ENCODE data around the gene INPP5A.

The INPP5A gene

GRCh38 chr10:132687893-132688579 lies 150.4 kb downstream of the INPP5A start:
- no peak overlapping the region for H3K4me3 ChIP-seq (ENCODE audit: insufficient read length, low read depth)
- H3K36me3 ChIP-seq (ENCODE audit: insufficient read depth, insufficient read length, low read length), result peaks cover 8% of the 10 kb centered on the region
- peaks cover 22% of the 10 kb centered on the region for H3K4me1 ChIP-seq (ENCODE audit: insufficient read depth, insufficient read length)
- H3K9ac ChIP-seq (ENCODE audit: insufficient read length, low read depth), result no peak overlapping the region
- TF ChIP-seq YY1 (IDR thresholded peaks at IDR 0.05; ENCODE audit: insufficient read depth, insufficient read length) (no peak), ZNF274 (IDR thresholded peaks at IDR 0.05; ENCODE audit: low read depth, low read length) (no peak), SUZ12 (IDR thresholded peaks at IDR 0.05; ENCODE audit: extremely low read depth, insufficient read depth, insufficient read length) (no peak)
- peak; percentile 3 for DNase-seq (ENCODE audit: low read depth, low spot score)
- no peaks in the 10 kb centered on the region for H3K27me3 ChIP-seq (ENCODE audit: insufficient read depth, insufficient read length)
- no peaks in the 10 kb centered on the region for H3K9me3 ChIP-seq (ENCODE audit: insufficient read depth, low read length)

GRCh38 chr10:132688580-132689420 lies 151.2 kb downstream of the INPP5A start:
- H3K27me3 ChIP-seq (ENCODE audit: insufficient read depth, insufficient read length), result no peaks in the 10 kb centered on the region
- H3K4me3 ChIP-seq (ENCODE audit: insufficient read length, low read depth), result no peak overlapping the region
- peaks cover 22% of the 10 kb centered on the region for H3K4me1 ChIP-seq (ENCODE audit: insufficient read depth, insufficient read length)
- H3K9me3 ChIP-seq (ENCODE audit: insufficient read depth, low read length), result no peaks in the 10 kb centered on the region
- H3K9ac ChIP-seq (ENCODE audit: insufficient read length, low read depth), result no peak overlapping the region
- H3K36me3 ChIP-seq (ENCODE audit: insufficient read depth, insufficient read length, low read length), result peaks cover 8% of the 10 kb centered on the region
- no peak for DNase-seq (ENCODE audit: low read depth, low spot score)
- TF ChIP-seq YY1 (IDR thresholded peaks at IDR 0.05; ENCODE audit: insufficient read depth, insufficient read length) (no peak), ZNF274 (IDR thresholded peaks at IDR 0.05; ENCODE audit: low read depth, low read length) (no peak), SUZ12 (IDR thresholded peaks at IDR 0.05; ENCODE audit: extremely low read depth, insufficient read depth, insufficient read length) (no peak)

- peaks cover 4% of the 10 kb centered on the region; the same call in 1 of the 2 replicates for H3K9me3 ChIP-seq (ENCODE audit: insufficient read depth, low read length)
- TF ChIP-seq YY1 (IDR thresholded peaks at IDR 0.05; ENCODE audit: insufficient read depth, insufficient read length) (no peak), SUZ12 (IDR thresholded peaks at IDR 0.05; ENCODE audit: extremely low read depth, insufficient read depth, insufficient read length) (no peak), ZNF274 (IDR thresholded peaks at IDR 0.05; ENCODE audit: low read depth, low read length) (no peak)
Measured at GRCh38 chr10:132689721-132690360, 152.3 kb downstream of the INPP5A start.

GRCh38 chr10:132690401-132690800 lies 152.8 kb downstream of the INPP5A start:
- H3K4me1 ChIP-seq (ENCODE audit: insufficient read depth, insufficient read length), result peaks cover 18% of the 10 kb centered on the region
- no peak overlapping the region for H3K9ac ChIP-seq (ENCODE audit: insufficient read length, low read depth)
- DNase-seq (ENCODE audit: low read depth, low spot score), result no peak
- TF ChIP-seq ZNF274 (IDR thresholded peaks at IDR 0.05; ENCODE audit: low read depth, low read length) (no peak), YY1 (IDR thresholded peaks at IDR 0.05; ENCODE audit: insufficient read depth, insufficient read length) (no peak), SUZ12 (IDR thresholded peaks at IDR 0.05; ENCODE audit: extremely low read depth, insufficient read depth, insufficient read length) (no peak)
- no peak overlapping the region for H3K4me3 ChIP-seq (ENCODE audit: insufficient read length, low read depth)
- H3K9me3 ChIP-seq (ENCODE audit: insufficient read depth, low read length), result peaks cover 8% of the 10 kb centered on the region
- peaks cover 8% of the 10 kb centered on the region for H3K36me3 ChIP-seq (ENCODE audit: insufficient read depth, insufficient read length, low read length)
- no peaks in the 10 kb centered on the region for H3K27me3 ChIP-seq (ENCODE audit: insufficient read depth, insufficient read length)

More at GRCh38 chr10:132689721-132690360, 152.3 kb downstream of the INPP5A start:
- DNase-seq (ENCODE audit: low read depth, low spot score), result no peak
- peaks cover 8% of the 10 kb centered on the region for H3K36me3 ChIP-seq (ENCODE audit: insufficient read depth, insufficient read length, low read length)
- no peak overlapping the region for H3K9ac ChIP-seq (ENCODE audit: insufficient read length, low read depth)
- no peaks in the 10 kb centered on the region for H3K27me3 ChIP-seq (ENCODE audit: insufficient read depth, insufficient read length)
- H3K4me1 ChIP-seq (ENCODE audit: insufficient read depth, insufficient read length), result peaks cover 22% of the 10 kb centered on the region
- no peak overlapping the region for H3K4me3 ChIP-seq (ENCODE audit: insufficient read length, low read depth)

GRCh38 chr10:132690821-132691610 lies 153.4 kb downstream of the INPP5A start:
- DNase-seq (ENCODE audit: low read depth, low spot score), result no peak
- no peak overlapping the region for H3K4me3 ChIP-seq (ENCODE audit: insufficient read length, low read depth)
- no peaks in the 10 kb centered on the region for H3K27me3 ChIP-seq (ENCODE audit: insufficient read depth, insufficient read length)
- peaks cover 8% of the 10 kb centered on the region for H3K36me3 ChIP-seq (ENCODE audit: insufficient read depth, insufficient read length, low read length)
- H3K9ac ChIP-seq (ENCODE audit: insufficient read length, low read depth), result no peak overlapping the region
- TF ChIP-seq YY1 (IDR thresholded peaks at IDR 0.05; ENCODE audit: insufficient read depth, insufficient read length) (no peak), SUZ12 (IDR thresholded peaks at IDR 0.05; ENCODE audit: extremely low read depth, insufficient read depth, insufficient read length) (no peak), ZNF274 (IDR thresholded peaks at IDR 0.05; ENCODE audit: low read depth, low read length) (no peak)
- peaks cover 15% of the 10 kb centered on the region for H3K4me1 ChIP-seq (ENCODE audit: insufficient read depth, insufficient read length)
- peaks cover 10% of the 10 kb centered on the region for H3K9me3 ChIP-seq (ENCODE audit: insufficient read depth, low read length)

- Histone ChIP-seq H3K4me1 (ENCODE audit: insufficient read depth, insufficient read length) (peaks cover 15% of the 10 kb centered on the region), H3K4me3 (ENCODE audit: insufficient read length, low read depth) (no peak overlapping the region), H3K36me3 (ENCODE audit: insufficient read depth, insufficient read length, low read length) (peaks cover 8% of the 10 kb centered on the region), H3K27me3 (ENCODE audit: insufficient read depth, insufficient read length) (no peaks in the 10 kb centered on the region), H3K9me3 (ENCODE audit: insufficient read depth, low read length) (peaks cover 10% of the 10 kb centered on the region), H3K9ac (ENCODE audit: insufficient read length, low read depth) (no peak overlapping the region)
- no peak for TF ChIP-seq SUZ12 (IDR thresholded peaks at IDR 0.05; ENCODE audit: extremely low read depth, insufficient read depth, insufficient read length)
- no peak for TF ChIP-seq ZNF274 (IDR thresholded peaks at IDR 0.05; ENCODE audit: low read depth, low read length)
- no peak for TF ChIP-seq YY1 (IDR thresholded peaks at IDR 0.05; ENCODE audit: insufficient read depth, insufficient read length)
- DNase-seq (ENCODE audit: low read depth, low spot score), result no peak
Measured at GRCh38 chr10:132691711-132692153, 154.1 kb downstream of the INPP5A start.
